ENCODE results near the gene SCO2.

The SCO2 gene

DNA sequence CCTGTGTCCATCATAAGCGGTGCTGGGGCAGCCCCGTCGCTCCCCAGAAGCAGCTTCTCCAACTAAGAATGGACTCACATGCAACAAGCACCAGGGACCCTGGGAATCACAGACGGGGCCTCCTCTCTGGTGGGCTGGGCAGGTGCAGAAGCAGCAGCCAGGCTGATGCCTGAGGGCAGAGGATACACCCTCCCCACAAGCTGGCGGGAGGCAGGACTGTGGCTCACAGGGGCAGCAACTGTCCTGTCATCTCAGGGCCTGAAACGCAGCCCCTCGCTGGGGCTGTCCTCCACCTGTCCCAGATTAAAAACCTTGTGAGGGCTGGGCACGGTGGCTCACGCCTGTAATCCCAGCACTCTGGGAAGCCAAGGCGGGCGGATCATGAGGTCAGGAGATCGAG lies 47.5 kb downstream of the SCO2 start:
- no peak for DNase-seq (ENCODE audit: low read depth in 2 of 2)

- no peak for DNase-seq (ENCODE audit: low read depth in 2 of 2)
Observed at GRCh38 chr22:50476868-50477267, 48.5 kb downstream of the SCO2 start.

DNA sequence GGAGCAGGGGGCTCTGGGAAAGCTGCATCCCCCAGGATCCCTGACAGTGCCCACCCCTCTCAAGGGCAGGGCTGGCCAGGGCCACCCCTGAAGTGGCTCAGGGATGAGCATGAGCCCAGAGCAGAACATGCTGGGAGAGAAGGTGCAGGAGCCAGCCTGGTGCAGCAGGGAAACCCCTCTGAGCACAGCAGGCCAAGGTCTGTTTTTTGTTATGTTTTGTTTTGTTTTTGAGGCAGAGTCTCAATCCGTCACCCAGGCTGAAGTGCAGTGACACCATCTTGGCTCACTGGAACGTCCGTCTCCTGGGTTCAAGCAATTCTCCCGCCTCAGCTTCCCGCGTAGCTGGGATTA lies 49.8 kb downstream of the SCO2 start:
- no peak for DNase-seq (ENCODE audit: low read depth in 2 of 2)

- DNase-seq (ENCODE audit: low read depth in 2 of 2), result peak; percentile 76 to 83
Observed at GRCh38 chr22:50474710-50475651, 50.4 kb downstream of the SCO2 start, which contains the start of gene SBF1. SBF1 (minus strand) TSS chr22:50475035; CDS start chr22:50474840, 195 bp downstream.

DNA sequence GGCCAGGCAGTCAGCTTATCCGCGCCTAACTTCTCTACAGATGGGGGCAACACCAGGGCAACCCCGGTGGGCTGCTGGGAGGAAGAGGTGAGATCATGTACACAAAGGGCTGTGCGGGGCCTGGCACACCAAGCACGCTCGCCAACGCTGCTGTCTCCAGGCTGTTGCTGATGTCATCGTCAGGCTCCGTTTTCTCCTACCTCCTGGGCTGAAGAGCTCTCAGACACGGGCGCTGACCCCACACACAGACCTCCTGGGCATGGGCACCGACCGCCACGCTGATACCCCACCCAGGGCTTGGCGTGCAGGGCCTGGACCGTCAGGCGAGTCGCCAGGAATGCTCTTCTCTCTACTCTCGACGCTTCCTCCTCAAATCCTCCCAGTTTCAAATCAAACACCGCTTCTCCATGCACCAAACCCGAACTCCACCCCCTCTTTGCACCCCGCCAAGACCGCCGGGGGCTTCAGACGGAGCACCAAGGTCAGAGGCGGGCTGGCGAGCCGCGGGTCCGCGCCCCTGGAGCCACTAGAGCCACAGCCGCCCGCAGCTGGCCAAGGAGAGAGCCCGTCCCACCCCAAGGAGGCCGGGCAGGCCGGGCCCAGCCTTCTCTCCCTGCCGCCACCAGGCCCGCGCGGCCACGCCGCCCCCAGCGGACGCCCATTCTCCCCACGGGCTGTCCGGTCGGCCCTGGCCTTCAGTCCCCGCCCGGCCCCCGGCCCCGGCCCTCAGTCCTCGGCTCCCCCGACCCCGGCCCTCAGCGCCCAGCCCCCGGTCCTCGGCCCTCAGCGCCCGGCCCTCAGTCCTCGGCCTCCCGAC lies 51.3 kb downstream of the SCO2 start:
- DNase-seq (ENCODE audit: low read depth in 2 of 2), result no peak

All from stimulated activated CD8-positive, alpha-beta memory T cell treated with anti-CD3 and anti-CD28 coated beads, Interleukin-2, amount 100 ng/mL, for 1 hour (primary cell).